ENCODE results near the gene UBE2D1. TPM values are rescaled to one million over a fixed set of nuclear protein-coding genes. Genes with fewer than 3 reads are reported as not detected.

The UBE2D1 gene
- total and polyA plus RNA-seq, 2 of the 8 experiments (the other 6 are each of a cell fraction or from before 2014, with no cell fraction given), result 21.2 to 33.5 TPM

- Histone ChIP-seq H3K36me3 (ENCODE audit: control insufficient read depth in 2 of 4, insufficient read depth in 4 of 4, low read length in 3 of 4) (peaks cover 0 to 6% (median 0%) of the 10 kb centered on the region in 4 experiments; a peak in 1 of 8 replicates), H3K23me2 (ENCODE audit: low read depth, low read length) (0 out of 2 replicates have a peak, but pooled peaks cover 4% of the 10 kb centered on the region), H3K4ac (replicated peaks; ENCODE audit: insufficient read length, low read depth, low read length) (no peak overlapping the region), H3K27ac (ENCODE audit: low read depth, low read length) (no peak overlapping the region), H3K27me3 (replicated peaks in 1 of 4; ENCODE audit: control insufficient read depth in 3 of 4, extremely low read depth in 1 of 4, insufficient read depth in 3 of 4, low read length in 3 of 4) (no peaks in the 10 kb centered on the region), H4K20me1 (replicated peaks in 1 of 2; ENCODE audit: control insufficient read depth in 1 of 2, insufficient read depth in 2 of 2, low read length in 2 of 2) (peaks cover 0 to 2% of the 10 kb centered on the region in 2 experiments), H3K79me1 (ENCODE audit: low read depth, low read length) (no peaks in the 10 kb centered on the region; the same call in 1 of the 2 replicates), H3K14ac (ENCODE audit: insufficient read length) (no peak overlapping the region), H3K4me1 (replicated peaks in 1 of 4; ENCODE audit: control insufficient read depth in 3 of 4, insufficient read depth in 4 of 4, low read length in 3 of 4) (peaks cover 0 to 4% (median 1%) of the 10 kb centered on the region in 4 experiments; a peak in 3 of 7 replicates), H3K56ac (replicated peaks; ENCODE audit: insufficient read length, low read depth, low read length) (no peak overlapping the region), H3K79me2 (ENCODE audit: control insufficient read depth in 1 of 2, insufficient read depth in 2 of 2, low read length in 2 of 2) (peaks cover 5 to 21% of the 10 kb centered on the region in 2 experiments; a peak in 3 of 4 replicates), H2BK5ac (ENCODE audit: low read depth, low read length) (no peak overlapping the region), H4K8ac (ENCODE audit: extremely low read depth, insufficient read depth, low read length) (no peak overlapping the region), H3K18ac (ENCODE audit: extremely low read depth, low read length) (no peak overlapping the region), H2AK5ac (ENCODE audit: low read depth, low read length) (no peak overlapping the region), H2AFZ (ENCODE audit: low read length) (no peak overlapping the region), H2BK20ac (ENCODE audit: low read length) (no peak overlapping the region), H3K23ac (ENCODE audit: insufficient read length) (no peak overlapping the region), H4K5ac (ENCODE audit: insufficient read length, low read depth, low read length) (no peak overlapping the region), H2BK15ac (ENCODE audit: low read length) (no peak overlapping the region), H3K4me2 (ENCODE audit: insufficient read depth in 1 of 2, low read depth in 2 of 2, low read length in 2 of 2) (no peak overlapping the region), H4K91ac (replicated peaks; ENCODE audit: insufficient read length, low read length) (no peak overlapping the region), H2BK120ac (replicated peaks; ENCODE audit: low read depth, low read length) (no peak overlapping the region), H3K4me3 (ENCODE audit: extremely low read depth in 1 of 4, insufficient read depth in 2 of 4, low read depth in 3 of 4, low read length in 4 of 4) (no peak overlapping the region), H3K9ac (replicated peaks in 1 of 4; ENCODE audit: extremely low read depth in 1 of 4, low read depth in 3 of 4, low read length in 3 of 4) (no peak overlapping the region), H2BK12ac (ENCODE audit: low read depth, low read length) (no peak overlapping the region), H3K9me3 (ENCODE audit: insufficient read depth in 2 of 2, low read depth in 1 of 2, low read length in 1 of 2) (no peaks in the 10 kb centered on the region)
- ChIA-PET CTCF (ENCODE audit: partially characterized antibody) (interaction anchor here (1.2 to 5.4 kb wide), 2 partner anchors 77 to 82 kb away, joined by 3 to 36 read pairs; no protein-coding TSS in a partner anchor), POLR2A (ENCODE audit: partially characterized antibody) (no interaction called here)
- FAIRE-seq (no peak), DNase-seq (ENCODE audit: low read depth in 1 of 2, low spot score in 2 of 2) (no peak)
- WGBS, 2 experiments (ENCODE audit: extremely low coverage in 1 of 2, insufficient coverage in 1 of 2, insufficient read length in 1 of 2, insufficient replicate concordance in 2 of 2, low coverage in 1 of 2, low lambda C conversion rate in 2 of 2, missing lambda C conversion rate in 1 of 2), result 87% methylated on average over 2 of the region's 2 CpGs; no CpG with 5 or more reads in 1 of the 2 experiments
- no peak for TF ChIP-seq BRCA1 (IDR thresholded peaks at IDR 0.05; ENCODE audit: low read depth, low read length)
- TF ChIP-seq KDM1A (IDR thresholded peaks at IDR 0.05; ENCODE audit: borderline replicate concordance, low read length), result no peak
- TF ChIP-seq RBBP5 (IDR thresholded peaks at IDR 0.05; ENCODE audit: borderline replicate concordance, low read depth, low read length), result no peak
- no peak for TF ChIP-seq POU5F1 (IDR thresholded peaks at IDR 0.05; ENCODE audit: low read depth, low read length)
- no peak for TF ChIP-seq FOSL1 (IDR thresholded peaks at IDR 0.05; ENCODE audit: insufficient read depth, low read depth, low read length)
- TF ChIP-seq CBX8 (IDR thresholded peaks at IDR 0.05; ENCODE audit: borderline replicate concordance, low read depth, low read length), result no peak
- TF ChIP-seq SIX5 (IDR thresholded peaks at IDR 0.05; ENCODE audit: low read depth, low read length), result no peak
- TF ChIP-seq MAFK (IDR thresholded peaks at IDR 0.05; ENCODE audit: low read depth, low read length), result no peak
- TF ChIP-seq CTCF (IDR thresholded peaks at IDR 0.05; ENCODE audit: control extremely low read depth in 1 of 3, insufficient read depth in 1 of 3, low read depth in 1 of 3, low read length in 3 of 3), result no peak
- no peak for TF ChIP-seq RFX5 (IDR thresholded peaks at IDR 0.05; ENCODE audit: borderline replicate concordance, low read depth, low read length)
- TF ChIP-seq TAF7 (optimal IDR thresholded peaks at IDR 0.05; ENCODE audit: borderline replicate concordance, low read depth, low read length), result no peak
Measured at GRCh38 chr10:58382489-58382995, 47.7 kb downstream of the UBE2D1 start.

Data from H1 (cell line).